ENCODE measurements around the gene SLC17A7.
"Not testable (repeated sequence)": the region's sequence is repeated elsewhere in the genome, so short reads cannot be mapped to it uniquely, and the experiment has no call there.

Gene SLC17A7
- long read RNA-seq, donor 1, partial matches to known transcripts: 2,915 of 3,219 reads
- long read RNA-seq, donor 1, other reads (novel, unspliced or antisense): 304 of 3,219 reads
- long read RNA-seq, donor 2: 0 reads
- long read RNA-seq, donor 3: 0 reads
- long read RNA-seq, donor 4, partial matches to known transcripts: 4,566 of 4,623 reads
- long read RNA-seq, donor 4, other reads (novel, unspliced or antisense): 57 of 4,623 reads
- long read RNA-seq, donor 5, partial matches to known transcripts: 1,994 of 2,204 reads
- long read RNA-seq, donor 5, other reads (novel, unspliced or antisense): 210 of 2,204 reads
- long read RNA-seq, donor 6, partial matches to known transcripts: 5,167 of 5,251 reads
- long read RNA-seq, donor 6, other reads (novel, unspliced or antisense): 84 of 5,251 reads
- long read RNA-seq, donor 7: 0 reads
- long read RNA-seq, donor 8: 0 reads

GRCh38 chr19:49441210-49441959 is at the start of gene SLC17A7:
SLC17A7 (minus strand) TSS chr19:49441527; CDS start chr19:49441379, 148 bp downstream.
- no peak for DNase-seq

- no peak for DNase-seq
These were observed 49.1 kb upstream of the SLC17A7 start for GRCh38 chr19:49490287-49491029.

GRCh38 chr19:49489601-49490167 is 48.4 kb upstream of the SLC17A7 start:
- no peak for DNase-seq

GRCh38 chr19:49488863-49489537 is 47.7 kb upstream of the SLC17A7 start:
- DNase-seq: no peak

GRCh38 chr19:49488046-49488862 is 46.9 kb upstream of the SLC17A7 start:
- DNase-seq: no peak

GRCh38 chr19:49487277-49488045 is 46.1 kb upstream of the SLC17A7 start, which contains the start of gene RPL13A:
RPL13A (plus strand) TSS chr19:49487608; CDS start chr19:49487630, 22 bp downstream.
- DNase-seq: peak; percentile 90

- DNase-seq: no peak
These were observed 45.5 kb upstream of the SLC17A7 start for GRCh38 chr19:49486710-49487276.

- no peak for DNase-seq
These were observed 44.9 kb upstream of the SLC17A7 start for GRCh38 chr19:49486232-49486631.

- no peak for DNase-seq
These were observed 39.8 kb upstream of the SLC17A7 start for GRCh38 chr19:49481020-49481683.

GRCh38 chr19:49479975-49480628 is 38.8 kb upstream of the SLC17A7 start:
- no peak for DNase-seq

GRCh38 chr19:49475995-49476880 is 34.9 kb upstream of the SLC17A7 start:
- no peak for DNase-seq

GRCh38 chr19:49475191-49475917 is 34.0 kb upstream of the SLC17A7 start:
- no peak for DNase-seq

GRCh38 chr19:49474542-49474924 is 33.2 kb upstream of the SLC17A7 start:
- no peak for DNase-seq

GRCh38 chr19:49473868-49474541 is 32.7 kb upstream of the SLC17A7 start, which contains the start of gene FLT3LG:
FLT3LG (plus strand) TSS chr19:49474215; CDS start chr19:49474640, 425 bp downstream.
- peak; percentile 72 for DNase-seq

- DNase-seq: not testable (repeated sequence)
These were observed 32.2 kb upstream of the SLC17A7 start for GRCh38 chr19:49473501-49473867.

- no peak for DNase-seq
These were observed 31.6 kb upstream of the SLC17A7 start for GRCh38 chr19:49472936-49473335.
